ENCODE data around the gene GP2.

GRCh38 chr16:20313741-20314140 lies 13.6 kb downstream of the GP2 start:
- TF ChIP-seq, protein P1, sequence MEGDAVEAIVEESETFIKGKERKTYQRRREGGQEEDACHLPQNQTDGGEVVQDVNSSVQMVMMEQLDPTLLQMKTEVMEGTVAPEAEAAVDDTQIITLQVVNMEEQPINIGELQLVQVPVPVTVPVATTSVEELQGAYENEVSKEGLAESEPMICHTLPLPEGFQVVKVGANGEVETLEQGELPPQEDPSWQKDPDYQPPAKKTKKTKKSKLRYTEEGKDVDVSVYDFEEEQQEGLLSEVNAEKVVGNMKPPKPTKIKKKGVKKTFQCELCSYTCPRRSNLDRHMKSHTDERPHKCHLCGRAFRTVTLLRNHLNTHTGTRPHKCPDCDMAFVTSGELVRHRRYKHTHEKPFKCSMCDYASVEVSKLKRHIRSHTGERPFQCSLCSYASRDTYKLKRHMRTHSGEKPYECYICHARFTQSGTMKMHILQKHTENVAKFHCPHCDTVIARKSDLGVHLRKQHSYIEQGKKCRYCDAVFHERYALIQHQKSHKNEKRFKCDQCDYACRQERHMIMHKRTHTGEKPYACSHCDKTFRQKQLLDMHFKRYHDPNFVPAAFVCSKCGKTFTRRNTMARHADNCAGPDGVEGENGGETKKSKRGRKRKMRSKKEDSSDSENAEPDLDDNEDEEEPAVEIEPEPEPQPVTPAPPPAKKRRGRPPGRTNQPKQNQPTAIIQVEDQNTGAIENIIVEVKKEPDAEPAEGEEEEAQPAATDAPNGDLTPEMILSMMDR (IDR thresholded peaks at IDR 0.05; ENCODE audit: poor library complexity) = no peak
- TF ChIP-seq EZH2phosphoT487 (IDR thresholded peaks at IDR 0.05; ENCODE audit: low read depth, severe bottlenecking, unreplicated experiment) (no peak), EZH2 (IDR thresholded peaks at IDR 0.05; ENCODE audit: borderline replicate concordance) (no peak)

Data from hepatocyte (in vitro differentiated cells).